Islet precursor cell (in vitro differentiated cells): ENCODE results near the gene STXBP6.
"Not testable (repeated sequence)": the region's sequence is repeated elsewhere in the genome, so short reads cannot be mapped to it uniquely, and the experiment has no call there.

Experiments
- DNase-seq: peaks from one replicate; pipeline ENCODE4 v3.0.0-alpha.2; 2018

Gene STXBP6

GRCh38 chr14:24982472-24983155 is 67.3 kb downstream of the STXBP6 start:
- DNase-seq, result no peak

GRCh38 chr14:24979725-24980239 is 70.2 kb downstream of the STXBP6 start:
- no peak for DNase-seq

- no peak for DNase-seq
Observed at GRCh38 chr14:24978862-24979724, 70.9 kb downstream of the STXBP6 start.

GRCh38 chr14:24976602-24977001 is 73.3 kb downstream of the STXBP6 start:
- DNase-seq, result no peak

GRCh38 chr14:24975393-24975792 is 74.6 kb downstream of the STXBP6 start:
- no peak for DNase-seq

GRCh38 chr14:24974591-24975374 is 75.2 kb downstream of the STXBP6 start:
- DNase-seq, result no peak

- DNase-seq, result no peak
Observed at GRCh38 chr14:24972844-24973243, 77.1 kb downstream of the STXBP6 start.

- no peak for DNase-seq
Observed at GRCh38 chr14:24971255-24971654, 78.7 kb downstream of the STXBP6 start.

GRCh38 chr14:24966579-24966964 is 83.4 kb downstream of the STXBP6 start:
- no peak for DNase-seq

- DNase-seq, result peak; percentile 87
Observed at GRCh38 chr14:24965934-24966578, 83.9 kb downstream of the STXBP6 start.

- DNase-seq, result no peak
Observed at GRCh38 chr14:24965578-24965933, 84.4 kb downstream of the STXBP6 start.

GRCh38 chr14:24964591-24964990 is 85.4 kb downstream of the STXBP6 start:
- DNase-seq, result no peak

GRCh38 chr14:24964048-24964447 is 85.9 kb downstream of the STXBP6 start:
- no peak for DNase-seq

- not testable (repeated sequence) for DNase-seq
Observed at GRCh38 chr14:24962118-24962517, 87.8 kb downstream of the STXBP6 start.

GRCh38 chr14:24960816-24961215 is 89.1 kb downstream of the STXBP6 start:
- DNase-seq, result no peak

- DNase-seq, result no peak
Observed at GRCh38 chr14:24959791-24960331, 90.1 kb downstream of the STXBP6 start.

GRCh38 chr14:24958271-24958670 is 91.7 kb downstream of the STXBP6 start:
- DNase-seq, result no peak

- no peak for DNase-seq
Observed at GRCh38 chr14:24957814-24958213, 92.1 kb downstream of the STXBP6 start.

- no peak for DNase-seq
Observed at GRCh38 chr14:24956104-24956503, 93.8 kb downstream of the STXBP6 start.

- DNase-seq, result no peak
Observed at GRCh38 chr14:24954700-24955037, 95.3 kb downstream of the STXBP6 start.

- DNase-seq, result no peak
Observed at GRCh38 chr14:24954037-24954699, 95.8 kb downstream of the STXBP6 start.
